KMS-11 (cell line): Measurements from ENCODE around the gene KCND3.

Source experiments
- H2AFZ ChIP-seq: fragments of 200-600 bp; sonication (generic); 2 replicates; pipeline ENCODE4 v1.6.1; 2016; ENCODE audit warnings: antibody characterized with exemption, mixed run types, low read depth
- H3K27ac ChIP-seq: fragments of 200-600 bp; sonication (generic); 2 replicates; pipeline ENCODE4 v1.6.1; 2016; ENCODE audit warnings: mild to moderate bottlenecking, mixed run types
- H3K27me3 ChIP-seq: fragments of 200-600 bp; sonication (generic); 2 replicates; pipeline ENCODE4 v1.6.1; 2017; ENCODE audit warnings: mild to moderate bottlenecking, low read depth, mixed run types, moderate library complexity; ENCODE audit not compliant: insufficient read depth
- H3K36me3 ChIP-seq: fragments of 200-600 bp; sonication (generic); 2 replicates; pipeline ENCODE4 v1.6.1; 2017; ENCODE audit warnings: mild to moderate bottlenecking, mixed run types; ENCODE audit not compliant: insufficient read depth
- H3K4me1 ChIP-seq: fragments of 200-600 bp; sonication (generic); 2 replicates; pipeline ENCODE4 v1.6.1; 2016; ENCODE audit warnings: mild to moderate bottlenecking, low read depth, mixed run types; ENCODE audit not compliant: poor library complexity, severe bottlenecking
- H3K4me2 ChIP-seq: fragments of 200-600 bp; sonication (generic); 2 replicates; pipeline ENCODE4 v1.7.0; 2016; ENCODE audit warnings: mild to moderate bottlenecking, mixed run types
- H3K4me3 ChIP-seq: fragments of 200-600 bp; sonication (generic); IDR thresholded peaks from 2 replicates; pipeline ENCODE4 v1.6.1; 2017; ENCODE audit warnings: low read depth, low read length, mixed read lengths; ENCODE audit not compliant: insufficient read depth
- H3K79me2 ChIP-seq: fragments of 200-600 bp; sonication (generic); 2 replicates; pipeline ENCODE4 v1.6.1; 2016; ENCODE audit warnings: low read depth, mixed run types; ENCODE audit not compliant: insufficient read depth
- H3K9ac ChIP-seq: fragments of 200-600 bp; sonication (generic); 2 replicates; pipeline ENCODE4 v1.6.1; 2016; ENCODE audit warnings: mild to moderate bottlenecking, mixed run types
- H4K20me1 ChIP-seq: fragments of 200-600 bp; sonication (generic); 2 replicates; pipeline ENCODE4 v1.6.1; 2016; ENCODE audit warnings: mild to moderate bottlenecking, mixed run types; ENCODE audit not compliant: insufficient read depth
- CTCF ChIP-seq: fragments of 200-600 bp; sonication (generic); conservative IDR thresholded peaks from 2 replicates; pipeline ENCODE4 v1.6.1; 2017; ENCODE audit warnings: low read depth, mild to moderate bottlenecking, antibody characterized with exemption, low read length, moderate library complexity, mixed read lengths

The KCND3 gene

GRCh38 chr1:111826278-111826677, 163.2 kb downstream of the KCND3 start:
- H3K27me3 ChIP-seq: no peaks in the 10 kb centered on the region
- H4K20me1 ChIP-seq: no peaks in the 10 kb centered on the region
- TF ChIP-seq CTCF: no peak
- H3K9ac ChIP-seq: no peak overlapping the region
- no peaks in the 10 kb centered on the region for H3K4me1 ChIP-seq
- no peak overlapping the region for H3K27ac ChIP-seq
- H2AFZ ChIP-seq: no peak overlapping the region
- no peaks in the 10 kb centered on the region for H3K79me2 ChIP-seq
- no peak overlapping the region for H3K4me2 ChIP-seq
- no peak overlapping the region for H3K4me3 ChIP-seq
- no peaks in the 10 kb centered on the region for H3K36me3 ChIP-seq

DNA sequence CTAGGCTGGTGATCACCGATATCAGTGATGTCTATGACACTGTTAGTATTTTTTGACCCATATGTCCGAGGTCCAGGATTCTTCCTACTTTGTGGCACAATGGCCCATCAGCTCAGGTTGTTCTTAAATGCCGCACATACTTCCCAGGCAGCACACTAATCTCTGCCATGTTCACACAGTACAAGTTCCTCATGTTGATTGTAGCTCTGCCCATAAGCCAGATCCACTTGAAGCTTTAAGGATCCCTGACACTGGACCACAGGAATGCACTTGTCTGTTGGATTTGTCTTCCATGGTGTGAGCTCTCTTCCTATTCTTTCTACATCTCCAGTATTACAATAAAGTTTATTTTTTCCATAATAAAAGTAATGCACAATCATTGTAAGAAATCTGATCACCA, 164.3 kb downstream of the KCND3 start:
- no peaks in the 10 kb centered on the region for H4K20me1 ChIP-seq
- no peak overlapping the region for H3K4me3 ChIP-seq
- no peak overlapping the region for H3K27ac ChIP-seq
- H3K4me1 ChIP-seq: no peaks in the 10 kb centered on the region
- H3K79me2 ChIP-seq: no peaks in the 10 kb centered on the region
- H3K4me2 ChIP-seq: no peak overlapping the region
- no peak overlapping the region for H3K9ac ChIP-seq
- H2AFZ ChIP-seq: no peak overlapping the region
- H3K27me3 ChIP-seq: no peaks in the 10 kb centered on the region
- H3K36me3 ChIP-seq: no peaks in the 10 kb centered on the region
- TF ChIP-seq CTCF: no peak

DNA sequence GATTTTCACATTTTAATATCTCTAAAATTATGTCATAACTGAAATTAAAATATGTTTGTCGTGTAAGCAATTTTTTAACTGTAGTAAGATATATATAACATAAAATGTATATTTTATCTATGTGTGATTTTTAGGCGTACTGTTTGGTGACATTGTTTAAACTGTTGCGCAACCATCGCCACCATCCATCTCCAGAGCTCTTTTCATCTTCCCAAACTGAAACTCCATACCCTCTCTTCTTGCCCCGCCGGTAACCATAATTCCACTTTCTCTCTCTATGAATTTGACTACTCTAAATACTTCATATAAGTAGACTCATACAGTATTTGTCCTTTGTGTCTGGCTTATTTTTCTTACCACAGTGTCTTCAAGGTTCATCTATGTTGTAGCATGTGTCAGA, 167.3 kb downstream of the KCND3 start:
- no peak for TF ChIP-seq CTCF
- Histone ChIP-seq H3K36me3 (no peaks in the 10 kb centered on the region), H3K79me2 (no peaks in the 10 kb centered on the region), H3K27ac (no peak overlapping the region), H3K4me1 (no peaks in the 10 kb centered on the region), H2AFZ (no peak overlapping the region), H3K4me2 (no peak overlapping the region), H4K20me1 (no peaks in the 10 kb centered on the region), H3K9ac (no peak overlapping the region), H3K27me3 (no peaks in the 10 kb centered on the region), H3K4me3 (no peak overlapping the region)

- Histone ChIP-seq H3K4me2 (no peak overlapping the region), H3K27ac (no peak overlapping the region), H3K9ac (no peak overlapping the region), H3K36me3 (no peaks in the 10 kb centered on the region), H3K4me3 (no peak overlapping the region), H2AFZ (no peak overlapping the region), H4K20me1 (no peaks in the 10 kb centered on the region), H3K79me2 (no peaks in the 10 kb centered on the region), H3K27me3 (no peaks in the 10 kb centered on the region), H3K4me1 (no peaks in the 10 kb centered on the region)
- no peak for TF ChIP-seq CTCF
Measured at GRCh38 chr1:111821121-111821745, 168.2 kb downstream of the KCND3 start.
